H1 (cell line): ENCODE measurements around the gene ASCC3. TPM values are rescaled to one million over a fixed set of nuclear protein-coding genes. Genes with fewer than 3 reads are reported as not detected.

Source experiments
- CTCF ChIA-PET: fragments of 300-600 bp; sonication (Branson Sonifier 250); formaldehyde crosslinking; loops from one replicate; lab custom pipeline; 2021; ENCODE audit not compliant: partially characterized antibody; lab: Charles Lee
- POLR2A ChIA-PET: fragments of 300-600 bp; sonication (Branson Sonifier 250); formaldehyde crosslinking; loops from one replicate; lab custom pipeline; 2021; ENCODE audit warnings: inconsistent platforms; ENCODE audit not compliant: partially characterized antibody; lab: Charles Lee
- DNase-seq, 2 experiments: peaks; one replicate each; pipeline versions ENCODE4 v3.0.0 to v3.0.0-alpha.2; 2010 to 2022; ENCODE audit warnings: low spot score in 2 of 2, low read depth in 1 of 2, mixed read lengths in 1 of 2
- FAIRE-seq: peaks from 2 replicates; lab custom pipeline; 2011; peaks lifted over from hg19 to GRCh38; lab: Jason Lieb, UNC
- H2AFZ ChIP-seq: 2 replicates; pipeline ENCODE4 v1.8.1; 2012; ENCODE audit warnings: low read length, inconsistent platforms
- H2AK5ac ChIP-seq: 2 replicates; pipeline ENCODE4 v1.6.1; 2013; ENCODE audit warnings: low read depth, low read length
- H2BK120ac ChIP-seq: replicated peaks from 2 replicates; pipeline ENCODE3; 2013; ENCODE audit warnings: low read depth, low read length, inconsistent platforms
- H2BK12ac ChIP-seq: 2 replicates; pipeline ENCODE4 v1.6.1; 2013; ENCODE audit warnings: low read depth, low read length
- H2BK15ac ChIP-seq: 2 replicates; pipeline ENCODE4 v1.6.1; 2013; ENCODE audit warnings: low read length
- H2BK20ac ChIP-seq: 2 replicates; pipeline ENCODE4 v1.6.1; 2013; ENCODE audit warnings: low read length
- H2BK5ac ChIP-seq: 2 replicates; pipeline ENCODE4 v1.6.1; 2013; ENCODE audit warnings: low read depth, low read length
- H3K14ac ChIP-seq: 2 replicates; pipeline ENCODE4 v1.6.1; 2013; ENCODE audit warnings: inconsistent platforms; ENCODE audit not compliant: insufficient read length
- H3K18ac ChIP-seq: 2 replicates; pipeline ENCODE4 v1.6.1; 2013; ENCODE audit warnings: low read length; ENCODE audit errors: extremely low read depth
- H3K23ac ChIP-seq: 2 replicates; pipeline ENCODE4 v1.6.1; 2013; ENCODE audit warnings: inconsistent platforms; ENCODE audit not compliant: insufficient read length
- H3K23me2 ChIP-seq: 2 replicates; pipeline ENCODE4 v1.6.1; 2013; ENCODE audit warnings: low read depth, low read length
- H3K27ac ChIP-seq: 2 replicates; pipeline ENCODE4 v1.6.1; 2011; ENCODE audit warnings: low read depth, low read length, inconsistent platforms
- H3K27me3 ChIP-seq, 4 experiments: replicated peaks in 1 of 4; 1 replicate in 1 of 4; 2 replicates in 3 of 4; pipeline versions ENCODE4 v1.6.1 to v1.8.1; 2011 to 2013; ENCODE audit warnings: low read length in 3 of 4, mild to moderate bottlenecking in 3 of 4, inconsistent platforms in 2 of 4, mixed read lengths in 2 of 4, moderate library complexity in 1 of 4; ENCODE audit not compliant: control insufficient read depth in 3 of 4, insufficient read depth in 3 of 4; ENCODE audit errors: extremely low read depth in 1 of 4
- H3K36me3 ChIP-seq, 4 experiments: 2 replicates each; pipeline versions ENCODE4 v1.6.1 to v1.8.1; 2011 to 2013; ENCODE audit warnings: mild to moderate bottlenecking in 4 of 4, low read length in 3 of 4, moderate library complexity in 2 of 4, control low read depth in 1 of 4, inconsistent platforms in 1 of 4; ENCODE audit not compliant: insufficient read depth in 4 of 4, control insufficient read depth in 2 of 4
- H3K4ac ChIP-seq: replicated peaks from 2 replicates; pipeline ENCODE3; 2013; ENCODE audit warnings: low read length, low read depth, mixed read lengths, inconsistent platforms; ENCODE audit not compliant: insufficient read length
- H3K4me1 ChIP-seq, 4 experiments: replicated peaks in 1 of 4; 1 replicate in 1 of 4; 2 replicates in 3 of 4; pipeline versions ENCODE4 v1.6.1 to v1.8.1; 2011 to 2013; ENCODE audit warnings: low read length in 3 of 4, inconsistent platforms in 2 of 4, mixed read lengths in 1 of 4; ENCODE audit not compliant: insufficient read depth in 4 of 4, control insufficient read depth in 3 of 4
- H3K4me2 ChIP-seq, 2 experiments: 2 replicates each; pipeline versions ENCODE4 v1.6.1 to v1.8.1; 2011 to 2013; ENCODE audit warnings: low read depth in 2 of 2, low read length in 2 of 2, control low read depth in 1 of 2, inconsistent platforms in 1 of 2, mild to moderate bottlenecking in 1 of 2; ENCODE audit not compliant: insufficient read depth in 1 of 2
- H3K4me3 ChIP-seq, 4 experiments: fragments of 200-600, 300-600 bp in 1 of 4; sonication (generic), shearing (Covaris generic), sonication (Bioruptor Twin) in 1 of 4; 2 replicates each; pipeline versions ENCODE4 v1.5.1 to v1.8.1; 2011 to 2016; ENCODE audit warnings: low read length in 4 of 4, low read depth in 3 of 4, control low read depth in 2 of 4, inconsistent platforms in 2 of 4, mild to moderate bottlenecking in 2 of 4, mixed read lengths in 1 of 4, moderate library complexity in 1 of 4; ENCODE audit not compliant: insufficient read depth in 2 of 4; ENCODE audit errors: extremely low read depth in 1 of 4
- H3K56ac ChIP-seq: replicated peaks from 2 replicates; pipeline ENCODE3; 2013; ENCODE audit warnings: low read depth, mild to moderate bottlenecking, mixed read lengths, low read length, inconsistent platforms; ENCODE audit not compliant: insufficient read length
- H3K79me1 ChIP-seq: 2 replicates; pipeline ENCODE4 v1.6.1; 2013; ENCODE audit warnings: low read depth, low read length, control low read depth
- H3K79me2 ChIP-seq, 2 experiments: 2 replicates each; pipeline versions ENCODE4 v1.6.1 to v1.8.1; 2012 to 2013; ENCODE audit warnings: low read length in 2 of 2, mild to moderate bottlenecking in 2 of 2, inconsistent platforms in 1 of 2; ENCODE audit not compliant: insufficient read depth in 2 of 2, control insufficient read depth in 1 of 2
- H3K9ac ChIP-seq, 4 experiments: replicated peaks in 1 of 4; 1 replicate in 1 of 4; 2 replicates in 3 of 4; pipeline versions ENCODE4 v1.6.1 to v1.8.1; 2011 to 2013; ENCODE audit warnings: low read depth in 3 of 4, low read length in 3 of 4, control low read depth in 2 of 4, mild to moderate bottlenecking in 2 of 4, moderate library complexity in 2 of 4, inconsistent platforms in 1 of 4; ENCODE audit errors: extremely low read depth in 1 of 4
- H3K9me3 ChIP-seq, 2 experiments: 2 replicates each; pipeline versions ENCODE4 v1.6.1 to v1.8.1; 2012 to 2013; ENCODE audit warnings: mild to moderate bottlenecking in 2 of 2, moderate library complexity in 2 of 2, control low read depth in 1 of 2, inconsistent platforms in 1 of 2, low read depth in 1 of 2, low read length in 1 of 2, mixed read lengths in 1 of 2; ENCODE audit not compliant: insufficient read depth in 2 of 2
- H4K20me1 ChIP-seq, 2 experiments: replicated peaks in 1 of 2; 2 replicates each; pipeline versions ENCODE3 to v1.8.1; 2011 to 2013; ENCODE audit warnings: inconsistent platforms in 2 of 2, low read length in 2 of 2, mild to moderate bottlenecking in 1 of 2; ENCODE audit not compliant: insufficient read depth in 2 of 2, control insufficient read depth in 1 of 2
- H4K5ac ChIP-seq: 2 replicates; pipeline ENCODE4 v1.6.1; 2013; ENCODE audit warnings: low read length, low read depth, mixed read lengths, inconsistent platforms; ENCODE audit not compliant: insufficient read length
- H4K8ac ChIP-seq: 2 replicates; pipeline ENCODE4 v1.8.0; 2013; ENCODE audit warnings: mild to moderate bottlenecking, moderate library complexity, low read length, inconsistent platforms; ENCODE audit not compliant: insufficient read depth; ENCODE audit errors: extremely low read depth
- H4K91ac ChIP-seq: replicated peaks from 2 replicates; pipeline ENCODE3; 2013; ENCODE audit warnings: low read length, mixed read lengths, inconsistent platforms; ENCODE audit not compliant: insufficient read length
- CEBPB ChIP-seq: IDR thresholded peaks from 2 replicates; pipeline ENCODE4 v1.6.1; 2012; ENCODE audit warnings: low read depth, low read length
- GTF2F1 ChIP-seq: IDR thresholded peaks from 2 replicates; pipeline ENCODE4 v1.6.1; 2012; ENCODE audit warnings: low read depth, low read length, improper control_type of control experiment, borderline replicate concordance
- SAP30 ChIP-seq: fragments of 300-600 bp; sonication (generic); IDR thresholded peaks from 2 replicates; pipeline ENCODE4 v1.7.1; 2012; ENCODE audit warnings: low read length, moderate library complexity, mild to moderate bottlenecking, inconsistent platforms; ENCODE audit not compliant: insufficient read depth, insufficient replicate concordance
- WGBS, 2 experiments: shearing (Covaris generic) in 1 of 2; methylation state at CpG; one replicate each; pipeline versions ENCODE4 v1.1.6 to v1.1.7; 2013 to 2015; ENCODE audit warnings: low lambda C conversion rate in 2 of 2, mixed read lengths in 2 of 2, inconsistent platforms in 1 of 2, low coverage in 1 of 2, missing lambda C conversion rate in 1 of 2; ENCODE audit not compliant: insufficient replicate concordance in 2 of 2, insufficient coverage in 1 of 2, insufficient read length in 1 of 2; ENCODE audit errors: extremely low coverage in 1 of 2, missing lambda C conversion rate in 1 of 2; 5-methylcytosine and 5-hydroxymethylcytosine counted together
- polyA plus RNA-seq, 7 experiments: library from polyadenylated mRNA; depleted of rRNA in 3 of 7; stranded (reverse) in 5 of 7; unstranded in 2 of 7; fragments of >200 nt in 5 of 7; fragments of 200-250 nt in 2 of 7; gene quantifications; 1 replicate in 5 of 7; 2 replicates in 1 of 7; 4 replicates in 1 of 7; pipeline versions ENCODE4 v1.2.1 to v1.2.3, GENCODE V29; 2011 to 2013; ENCODE audit warnings: missing spikeins in 2 of 7, mixed read lengths in 2 of 7
- total RNA-seq: library from RNA; stranded (reverse); fragmentation: NEBNext Ultra II Directional; extraction: Animal tissue kit (Norgen Biotek cat#: 25700); gene quantifications from 2 replicates; pipeline ENCODE4 v1.2.1, GENCODE V29; 2021

The ASCC3 gene
- total and polyA plus RNA-seq, 2 of the 8 experiments (the other 6 are each of a cell fraction or from before 2014, with no cell fraction given), result 37.5 to 77.8 TPM

DNA sequence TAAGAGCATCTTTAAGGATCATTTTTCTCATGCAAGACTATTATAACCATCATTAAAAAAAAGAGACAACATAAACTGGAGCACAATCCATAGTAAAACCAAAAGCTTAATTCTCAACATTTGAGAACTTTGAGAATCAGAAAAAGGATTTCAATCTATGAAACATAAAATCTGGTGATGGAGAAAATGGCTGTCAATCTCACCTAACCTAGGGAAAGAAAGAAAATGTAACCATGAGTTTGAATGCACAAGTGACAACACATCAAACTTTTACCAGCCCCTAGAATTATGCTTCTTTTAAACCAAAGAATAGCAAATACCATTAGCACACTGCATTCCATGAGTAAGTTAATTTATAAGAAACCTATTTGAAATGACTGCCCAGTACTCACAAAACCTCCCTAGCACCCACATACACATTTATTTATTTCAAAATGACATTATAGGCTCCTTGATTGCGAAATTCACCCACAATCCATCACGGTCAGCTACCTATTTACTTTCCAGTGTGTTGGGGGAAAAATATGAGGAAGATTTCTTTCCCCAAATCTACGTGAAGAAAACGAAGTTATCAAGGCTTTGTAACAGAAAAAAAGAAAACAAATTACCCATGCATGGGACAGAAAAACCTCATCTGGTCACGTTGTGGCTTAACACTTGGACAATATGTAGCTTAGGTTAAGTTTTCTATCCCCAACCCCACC, 828 bp downstream of the ASCC3 start:
- H4K5ac ChIP-seq, result no peak overlapping the region
- no peaks in the 10 kb centered on the region; the same call in 1 of the 2 replicates for H3K23me2 ChIP-seq
- 0 out of 2 replicates have a peak overlapping the region, but pooled peaks have one; percentile 85 for H3K18ac ChIP-seq
- no peak overlapping the region for H3K56ac ChIP-seq
- peaks cover 0 to 2% of the 10 kb centered on the region in 2 experiments for H4K20me1 ChIP-seq
- WGBS, 2 experiments, result 12% methylated on average over 5 of the region's 5 CpGs; no CpG with 5 or more reads in 1 of the 2 experiments
- TF ChIP-seq CEBPB (peak; percentile 96), SAP30 (peak; percentile 37), GTF2F1 (no peak)
- H3K14ac ChIP-seq, result no peak overlapping the region
- no peak for DNase-seq
- no peak overlapping the region for H3K23ac ChIP-seq
- FAIRE-seq, result no peak
- no peak overlapping the region for H2BK20ac ChIP-seq
- no peak overlapping the region; the same call in 1 of the 2 replicates for H2BK5ac ChIP-seq
- H3K9ac ChIP-seq, result peak overlapping the region in 3 of 4 experiments; percentile 65 to 78 (median 75); a peak in 6 of 7 replicates
- no peak overlapping the region for H2BK120ac ChIP-seq
- POLR2A ChIA-PET, result interaction anchor here (1.0 to 1.8 kb wide), 7 partner anchors 10 to 40 kb away, joined by 3 to 7 read pairs (median 4); no protein-coding TSS in a partner anchor
- no peaks in the 10 kb centered on the region; a peak in 1 of 8 replicates for H3K36me3 ChIP-seq
- H2AK5ac ChIP-seq, result no peak overlapping the region
- H2BK15ac ChIP-seq, result no peak overlapping the region
- H3K4me3 ChIP-seq, result peak overlapping the region; percentile 80 to 92 (median 84)
- peaks cover 5 to 23% (median 9%) of the 10 kb centered on the region in 4 experiments; a peak in 5 of 7 replicates for H3K4me1 ChIP-seq
- H3K79me2 ChIP-seq, result peaks cover 9 to 61% of the 10 kb centered on the region in 2 experiments; a peak in 3 of 4 replicates
- H2AFZ ChIP-seq, result no peak overlapping the region
- no peak overlapping the region for H4K8ac ChIP-seq
- CTCF ChIA-PET, result interaction anchor here (0.6 to 1.3 kb wide), 4 partner anchors 24 to 147 kb away, joined by 3 read pairs; no protein-coding TSS in a partner anchor
- H3K9me3 ChIP-seq, result no peaks in the 10 kb centered on the region
- H3K79me1 ChIP-seq, result no peaks in the 10 kb centered on the region
- H4K91ac ChIP-seq, result no peak overlapping the region
- H3K4me2 ChIP-seq, result peak overlapping the region; percentile 76 to 85
- H3K27me3 ChIP-seq, result no peaks in the 10 kb centered on the region
- H3K4ac ChIP-seq, result no peak overlapping the region
- no peak overlapping the region for H2BK12ac ChIP-seq
- no peak overlapping the region; the same call in 1 of the 2 replicates for H3K27ac ChIP-seq
